H9 (cell line): ENCODE data around the gene NAA60. TPM values are rescaled to one million over a fixed set of nuclear protein-coding genes. Genes with fewer than 3 reads are reported as not detected.

Experiments
- DNase-seq: peaks from one replicate; pipeline ENCODE4 v3.0.0-alpha.2; 2017
- H2AFZ ChIP-seq: one replicate; pipeline ENCODE4 v1.6.1; 2013; ENCODE audit warnings: mild to moderate bottlenecking, low read length, control low read depth, moderate library complexity
- H2AK5ac ChIP-seq: 2 replicates; pipeline ENCODE4 v1.6.1; 2013; ENCODE audit warnings: low read length, control low read depth, mixed read lengths; ENCODE audit not compliant: insufficient read length
- H2BK120ac ChIP-seq: one replicate; pipeline ENCODE4 v1.6.1; 2013; ENCODE audit warnings: low read depth, mild to moderate bottlenecking, low read length, control low read depth, inconsistent platforms; ENCODE audit not compliant: poor library complexity, severe bottlenecking
- H2BK12ac ChIP-seq: 2 replicates; pipeline ENCODE4 v1.6.1; 2013; ENCODE audit warnings: low read length, control low read depth, mixed read lengths, low read depth; ENCODE audit not compliant: insufficient read length
- H2BK15ac ChIP-seq: 2 replicates; pipeline ENCODE4 v1.6.1; 2013; ENCODE audit warnings: low read depth, low read length, control low read depth
- H2BK20ac ChIP-seq: one replicate; pipeline ENCODE4 v1.6.1; 2013; ENCODE audit warnings: low read depth, mild to moderate bottlenecking, low read length, control low read depth, inconsistent platforms; ENCODE audit not compliant: poor library complexity, severe bottlenecking
- H2BK5ac ChIP-seq: 2 replicates; pipeline ENCODE4 v1.6.1; 2013; ENCODE audit warnings: low read length, control low read depth, mixed read lengths; ENCODE audit not compliant: insufficient read length
- H3K14ac ChIP-seq: 2 replicates; pipeline ENCODE4 v1.6.1; 2013; ENCODE audit warnings: low read length, control low read depth; ENCODE audit not compliant: insufficient read depth
- H3K18ac ChIP-seq: 2 replicates; pipeline ENCODE4 v1.6.1; 2013; ENCODE audit warnings: low read depth, mild to moderate bottlenecking, mixed read lengths, low read length, control low read depth; ENCODE audit not compliant: insufficient read length
- H3K23ac ChIP-seq: 2 replicates; pipeline ENCODE4 v1.6.1; 2013; ENCODE audit warnings: low read length, control low read depth, mixed read lengths, low read depth; ENCODE audit not compliant: insufficient read length
- H3K23me2 ChIP-seq: 2 replicates; pipeline ENCODE4 v1.6.1; 2013; ENCODE audit warnings: low read depth, mild to moderate bottlenecking, mixed read lengths, low read length, control low read depth; ENCODE audit not compliant: insufficient read length, poor library complexity, severe bottlenecking
- H3K27ac ChIP-seq: 2 replicates; pipeline ENCODE4 v1.5.1; 2013; ENCODE audit warnings: low read length, control low read depth, mixed read lengths, low read depth; ENCODE audit not compliant: insufficient read length
- H3K27me3 ChIP-seq: 2 replicates; pipeline ENCODE4 v1.6.1; 2013; ENCODE audit warnings: low read length, control low read depth, inconsistent platforms; ENCODE audit not compliant: insufficient read depth
- H3K4ac ChIP-seq: 2 replicates; pipeline ENCODE4 v1.6.1; 2013; ENCODE audit warnings: low read depth, mild to moderate bottlenecking, control low read depth, inconsistent platforms, low read length, moderate library complexity
- H3K4me1 ChIP-seq: 2 replicates; pipeline ENCODE4 v1.6.1; 2013; ENCODE audit warnings: low read length, control low read depth, inconsistent platforms; ENCODE audit not compliant: insufficient read depth
- H3K4me2 ChIP-seq: 2 replicates; pipeline ENCODE4 v1.6.1; 2013; ENCODE audit warnings: low read length, control low read depth, mixed read lengths; ENCODE audit not compliant: insufficient read length, insufficient read depth
- H3K56ac ChIP-seq: 2 replicates; pipeline ENCODE4 v1.6.1; 2013; ENCODE audit warnings: low read depth, mild to moderate bottlenecking, mixed read lengths, low read length, control low read depth; ENCODE audit not compliant: insufficient read length
- H3K79me1 ChIP-seq: 2 replicates; pipeline ENCODE4 v1.6.1; 2013; ENCODE audit warnings: low read depth, mild to moderate bottlenecking, moderate library complexity, low read length, control low read depth, inconsistent platforms; ENCODE audit not compliant: insufficient read depth, poor library complexity, severe bottlenecking
- H3K79me2 ChIP-seq: 2 replicates; pipeline ENCODE4 v1.6.1; 2013; ENCODE audit warnings: low read length, control low read depth, inconsistent platforms; ENCODE audit not compliant: insufficient read depth
- H3K9ac ChIP-seq: 2 replicates; pipeline ENCODE4 v1.6.1; 2013; ENCODE audit warnings: low read length, control low read depth, mixed read lengths; ENCODE audit not compliant: insufficient read length; ENCODE audit errors: extremely low read depth
- H3K9me3 ChIP-seq: one replicate; pipeline ENCODE4 v1.6.1; 2013; ENCODE audit warnings: low read depth, low read length, inconsistent platforms; ENCODE audit not compliant: control insufficient read depth
- H3T11ph ChIP-seq: one replicate; pipeline ENCODE4 v1.6.1; 2013; ENCODE audit warnings: mild to moderate bottlenecking, low read length, control low read depth, inconsistent platforms
- H4K20me1 ChIP-seq: one replicate; pipeline ENCODE4 v1.6.1; 2013; ENCODE audit not compliant: control insufficient read depth, insufficient read length, insufficient read depth
- H4K5ac ChIP-seq: 2 replicates; pipeline ENCODE4 v1.6.1; 2013; ENCODE audit warnings: low read depth, mild to moderate bottlenecking, mixed read lengths, low read length, control low read depth; ENCODE audit not compliant: insufficient read length
- H4K8ac ChIP-seq: replicated peaks from 2 replicates; pipeline ENCODE4 v1.6.1; 2013; ENCODE audit warnings: low read length, control low read depth, mixed read lengths, low read depth; ENCODE audit not compliant: insufficient read length
- H4K91ac ChIP-seq: 2 replicates; pipeline ENCODE4 v1.6.1; 2013; ENCODE audit warnings: low read depth, mild to moderate bottlenecking, moderate library complexity, mixed read lengths, low read length, control low read depth; ENCODE audit not compliant: insufficient read length
- H3K27ac Mint-ChIP-seq, 3 experiments: 2 replicates in 2 of 3; 3 replicates in 1 of 3; pipeline ENCODE4 v1.8.0; 2020 to 2021; ENCODE audit warnings: mixed read lengths in 3 of 3, mild to moderate bottlenecking in 1 of 3, moderate library complexity in 1 of 3
- H3K27me3 Mint-ChIP-seq: 2 replicates; pipeline ENCODE4 v1.8.0; 2021; ENCODE audit warnings: low read depth, mild to moderate bottlenecking, moderate library complexity, mixed read lengths
- H3K36me3 Mint-ChIP-seq, 3 experiments: 2 replicates in 2 of 3; 3 replicates in 1 of 3; pipeline ENCODE4 v1.8.0; 2020 to 2021; ENCODE audit warnings: low read depth in 3 of 3, mixed read lengths in 3 of 3; ENCODE audit not compliant: insufficient read depth in 1 of 3
- H3K4me1 Mint-ChIP-seq, 2 experiments: 2 replicates each; pipeline ENCODE4 v1.8.0; 2020; ENCODE audit warnings: mixed read lengths in 2 of 2
- H3K4me3 Mint-ChIP-seq, 2 experiments: 2 replicates in 1 of 2; 3 replicates in 1 of 2; pipeline ENCODE4 v1.8.0; 2020 to 2021; ENCODE audit warnings: mild to moderate bottlenecking in 2 of 2, mixed read lengths in 2 of 2, moderate library complexity in 1 of 2
- H3K9me3 Mint-ChIP-seq, 2 experiments: 2 replicates in 1 of 2; 3 replicates in 1 of 2; pipeline ENCODE4 v1.8.0; 2020; ENCODE audit warnings: mild to moderate bottlenecking in 2 of 2, mixed read lengths in 2 of 2, moderate library complexity in 1 of 2
- WGBS: extraction: QIAGEN DNeasy Blood & Tissue Kit; methylation state at CpG from one replicate; pipeline ENCODE4 v1.1.7; 2013; ENCODE audit warnings: missing lambda C conversion rate, low lambda C conversion rate, mixed read lengths; ENCODE audit not compliant: insufficient read length; ENCODE audit errors: extremely low coverage; 5-methylcytosine and 5-hydroxymethylcytosine counted together
- total RNA-seq: library from RNA; stranded (reverse); gene quantifications from 2 replicates; pipeline ENCODE4 v1.2.1, GENCODE V29; 2021
- TF ChIP-seq, protein P1 (sequence below): fragments of 200-600 bp; sonication (generic); conservative IDR thresholded peaks from 3 replicates; pipeline ENCODE4 v1.8.0; 2021; ENCODE audit warnings: antibody characterized with exemption, mild to moderate bottlenecking

NAA60 gene
- total RNA-seq, 1 experiment from 2014 or later = 49.3 TPM

GRCh38 chr16:3480901-3481695 lies 37.6 kb downstream of the NAA60 start:
- Histone ChIP-seq H2BK20ac (no peak overlapping the region), H3K56ac (no peak overlapping the region), H3K4me1 (no peaks in the 10 kb centered on the region), H2BK120ac (no peak overlapping the region), H3K4ac (no peak overlapping the region), H4K20me1 (peaks cover 1% of the 10 kb centered on the region), H3K23ac (no peak overlapping the region), H3K4me2 (no peak overlapping the region), H4K91ac (no peak overlapping the region), H2AFZ (no peak overlapping the region), H3K27ac (no peak overlapping the region), H2BK12ac (no peak overlapping the region), H2BK15ac (no peak overlapping the region), H3K79me2 (no peaks in the 10 kb centered on the region; the same call in 1 of the 2 replicates), H2BK5ac (no peak overlapping the region), H3K79me1 (no peaks in the 10 kb centered on the region), H2AK5ac (no peak overlapping the region), H3T11ph (no peak overlapping the region), H3K9ac (no peak overlapping the region), H3K14ac (no peak overlapping the region), H3K9me3 (no peaks in the 10 kb centered on the region), H4K5ac (no peak overlapping the region), H4K8ac (no peak overlapping the region), H3K27me3 (no peaks in the 10 kb centered on the region), H3K18ac (no peak overlapping the region), H3K23me2 (no peaks in the 10 kb centered on the region)
- H3K4me1 Mint-ChIP-seq = peaks cover 10% of the 10 kb centered on the region in 2 experiments
- H3K36me3 Mint-ChIP-seq = peaks cover 24 to 64% (median 53%) of the 10 kb centered on the region in 3 experiments; a peak in 6 of 7 replicates
- no peak for DNase-seq
- no peaks in the 10 kb centered on the region; the same call in 1 of the 2 replicates for H3K27me3 Mint-ChIP-seq
- TF ChIP-seq, protein P1, sequence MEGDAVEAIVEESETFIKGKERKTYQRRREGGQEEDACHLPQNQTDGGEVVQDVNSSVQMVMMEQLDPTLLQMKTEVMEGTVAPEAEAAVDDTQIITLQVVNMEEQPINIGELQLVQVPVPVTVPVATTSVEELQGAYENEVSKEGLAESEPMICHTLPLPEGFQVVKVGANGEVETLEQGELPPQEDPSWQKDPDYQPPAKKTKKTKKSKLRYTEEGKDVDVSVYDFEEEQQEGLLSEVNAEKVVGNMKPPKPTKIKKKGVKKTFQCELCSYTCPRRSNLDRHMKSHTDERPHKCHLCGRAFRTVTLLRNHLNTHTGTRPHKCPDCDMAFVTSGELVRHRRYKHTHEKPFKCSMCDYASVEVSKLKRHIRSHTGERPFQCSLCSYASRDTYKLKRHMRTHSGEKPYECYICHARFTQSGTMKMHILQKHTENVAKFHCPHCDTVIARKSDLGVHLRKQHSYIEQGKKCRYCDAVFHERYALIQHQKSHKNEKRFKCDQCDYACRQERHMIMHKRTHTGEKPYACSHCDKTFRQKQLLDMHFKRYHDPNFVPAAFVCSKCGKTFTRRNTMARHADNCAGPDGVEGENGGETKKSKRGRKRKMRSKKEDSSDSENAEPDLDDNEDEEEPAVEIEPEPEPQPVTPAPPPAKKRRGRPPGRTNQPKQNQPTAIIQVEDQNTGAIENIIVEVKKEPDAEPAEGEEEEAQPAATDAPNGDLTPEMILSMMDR = no peak
- peak overlapping the region; percentile 62 to 91 (median 90); a peak in 6 of 7 replicates for H3K27ac Mint-ChIP-seq
- H3K9me3 Mint-ChIP-seq = no peaks in the 10 kb centered on the region
- no peak overlapping the region; a peak in 1 of 5 replicates for H3K4me3 Mint-ChIP-seq
- WGBS = no CpG with 5 or more reads among the region's 18 CpGs
